GM12874 (cell line): Measurements from ENCODE around the gene PSTK.

Experiments used
- CTCF ChIP-seq: IDR thresholded peaks from 2 replicates; pipeline ENCODE4 v1.5.1; 2011; ENCODE audit warnings: low read depth, mild to moderate bottlenecking, control low read depth, low read length, moderate library complexity; ENCODE audit not compliant: insufficient read depth

PSTK gene

GRCh38 chr10:123004298-123004697 lies 24.1 kb downstream of the PSTK start:
- TF ChIP-seq CTCF, result no peak

- TF ChIP-seq CTCF, result no peak
Observed at GRCh38 chr10:123007558-123008354, 27.6 kb downstream of the PSTK start.

GRCh38 chr10:123008355-123009104 lies 28.3 kb downstream of the PSTK start, which contains the start of the genes ACADSB and IKZF5:
TSS of gene ACADSB (plus strand) at chr10:123009006. CDS start at chr10:123009030, 24 bp downstream.
TSS of gene IKZF5 (minus strand) at chr10:123008795. CDS start at chr10:122998625, 10,170 bp downstream.
- no peak for TF ChIP-seq CTCF

- TF ChIP-seq CTCF, result no peak
Observed at GRCh38 chr10:123009105-123009820, 29.1 kb downstream of the PSTK start.

- TF ChIP-seq CTCF, result no peak
Observed at GRCh38 chr10:123011987-123012386, 31.8 kb downstream of the PSTK start.

- no peak for TF ChIP-seq CTCF
Observed at GRCh38 chr10:123013456-123014419, 33.5 kb downstream of the PSTK start.
